H1 (cell line): ENCODE measurements around the gene RFPL1. TPM values are rescaled to one million over a fixed set of nuclear protein-coding genes. Genes with fewer than 3 reads are reported as not detected.

Experiments used
- ATF3 ChIP-seq: IDR thresholded peaks from 2 replicates; pipeline ENCODE4 v1.6.1; 2011; ENCODE audit warnings: low read depth, mild to moderate bottlenecking, low read length; ENCODE audit not compliant: insufficient read depth
- JUND ChIP-seq: IDR thresholded peaks from 2 replicates; pipeline ENCODE4 v1.6.1; 2011; ENCODE audit warnings: mild to moderate bottlenecking, improper control_type of control experiment, low read length
- KDM4A ChIP-seq: IDR thresholded peaks from one replicate; pipeline ENCODE4 v1.7.1; 2012; ENCODE audit warnings: low read depth, mild to moderate bottlenecking, moderate library complexity, low read length, inconsistent platforms; ENCODE audit not compliant: severe bottlenecking
- POLR2A ChIP-seq, 2 experiments: IDR thresholded peaks; 1 replicate in 1 of 2; 2 replicates in 1 of 2; pipeline ENCODE4 v1.6.1; 2011; ENCODE audit warnings: low read depth in 2 of 2, low read length in 2 of 2, mild to moderate bottlenecking in 2 of 2; ENCODE audit errors: control extremely low read depth in 1 of 2
- SP1 ChIP-seq: IDR thresholded peaks from 2 replicates; pipeline ENCODE4 v1.6.1; 2011; ENCODE audit warnings: low read depth, low read length
- SP4 ChIP-seq: IDR thresholded peaks from 2 replicates; pipeline ENCODE4 v1.6.1; 2012; ENCODE audit warnings: low read length, inconsistent platforms
- SUZ12 ChIP-seq: fragments of 200-600 bp; sonication (generic); IDR thresholded peaks from 2 replicates; pipeline ENCODE4 v1.6.1; 2012; ENCODE audit warnings: mild to moderate bottlenecking, inconsistent platforms, low read length, moderate library complexity, mixed read lengths
- polyA plus RNA-seq, 7 experiments: library from polyadenylated mRNA; depleted of rRNA in 3 of 7; stranded (reverse) in 5 of 7; unstranded in 2 of 7; fragments of >200 nt in 5 of 7; fragments of 200-250 nt in 2 of 7; gene quantifications; 1 replicate in 5 of 7; 2 replicates in 1 of 7; 4 replicates in 1 of 7; pipeline versions ENCODE4 v1.2.1 to v1.2.3, GENCODE V29; 2011 to 2013; ENCODE audit warnings: missing spikeins in 2 of 7, mixed read lengths in 2 of 7
- total RNA-seq: library from RNA; stranded (reverse); fragmentation: NEBNext Ultra II Directional; extraction: Animal tissue kit (Norgen Biotek cat#: 25700); gene quantifications from 2 replicates; pipeline ENCODE4 v1.2.1, GENCODE V29; 2021

RFPL1 gene
- total and polyA plus RNA-seq, 2 of the 8 experiments (the other 6 are each of a cell fraction or from before 2014, with no cell fraction given): not detected

DNA sequence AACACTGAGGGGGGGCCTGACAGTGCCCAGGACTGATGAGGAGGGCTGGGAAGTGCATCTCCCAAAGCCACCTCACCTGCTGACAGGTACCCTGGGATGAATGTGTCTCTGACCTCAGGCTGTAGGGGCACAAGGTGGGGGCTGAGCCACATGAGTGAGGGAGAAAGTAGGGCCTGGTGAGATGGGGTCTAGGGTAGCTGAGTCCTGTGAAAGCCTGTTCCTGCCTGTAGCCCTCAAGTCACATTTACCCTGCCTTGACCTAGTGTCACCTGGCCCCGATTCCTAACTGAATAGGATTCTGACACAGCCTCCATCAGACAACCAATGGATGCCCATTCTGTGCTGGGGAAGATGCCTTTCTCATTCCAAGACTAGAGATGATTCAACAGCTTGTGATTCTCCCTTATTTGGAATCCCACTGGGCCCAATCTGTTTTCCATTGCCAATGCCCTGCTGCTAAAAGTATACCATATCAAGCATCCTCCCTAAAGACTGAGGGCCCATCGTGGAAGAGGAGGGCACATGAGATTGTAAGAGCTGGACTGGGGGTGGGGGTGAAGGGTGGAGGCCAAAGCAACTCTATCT, 11.1 kb upstream of the RFPL1 start (continued):
- TF ChIP-seq SUZ12 (no peak), ATF3 (no peak), POLR2A (IDR thresholded peaks at IDR 0.05; ENCODE audit: control extremely low read depth in 1 of 2, low read depth in 2 of 2, low read length in 2 of 2) (no peak), SP4 (no peak), KDM4A (no peak), JUND (no peak), SP1 (no peak)
- TF ChIP-seq, all 59 proteins: peak for 0
